ENCODE data around the gene LAMTOR2.
"Not testable (repeated sequence)": the region's sequence is repeated elsewhere in the genome, so short reads cannot be mapped to it uniquely, and the experiment has no call there.

LAMTOR2 gene

DNA sequence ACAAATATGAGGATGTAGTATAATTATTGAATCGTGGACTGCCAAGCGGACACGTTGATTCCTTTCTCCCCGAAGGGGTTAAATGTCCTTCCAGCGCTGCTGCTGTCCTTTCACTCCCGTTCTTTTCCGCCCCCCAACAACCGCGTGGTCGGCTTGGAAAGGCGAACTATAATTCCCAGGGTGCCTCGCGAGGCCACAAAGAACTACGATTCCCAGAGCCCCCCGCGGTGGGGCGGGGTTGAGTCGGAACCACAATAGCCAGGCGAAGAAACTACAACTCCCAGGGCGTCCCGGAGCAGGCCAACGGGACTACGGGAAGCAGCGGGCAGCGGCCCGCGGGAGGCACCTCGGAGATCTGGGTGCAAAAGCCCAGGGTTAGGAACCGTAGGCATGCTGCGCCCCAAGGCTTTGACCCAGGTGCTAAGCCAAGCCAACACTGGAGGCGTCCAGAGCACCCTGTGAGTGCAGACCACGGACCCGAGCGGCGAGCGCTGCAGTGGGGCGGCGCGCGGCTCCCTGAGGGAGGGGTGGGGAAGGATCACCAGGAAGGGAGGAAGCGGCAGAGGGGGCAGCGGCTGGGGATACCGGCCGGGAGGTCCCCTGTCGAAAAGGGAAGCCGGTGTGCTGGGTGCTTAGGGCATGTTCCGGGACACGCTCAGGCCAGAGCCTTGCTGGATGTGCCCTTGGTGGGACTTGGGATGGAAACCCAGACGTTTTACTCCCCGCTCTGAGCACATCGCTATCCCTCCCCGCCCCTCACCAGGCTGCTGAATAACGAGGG is at the start of gene LAMTOR2:
Gene LAMTOR2 (plus strand): TSS at position 283 of the 781 bp plus-strand sequence. CDS start 108 bp downstream, at position 391.
- DNase-seq: peak; percentile 90

DNA sequence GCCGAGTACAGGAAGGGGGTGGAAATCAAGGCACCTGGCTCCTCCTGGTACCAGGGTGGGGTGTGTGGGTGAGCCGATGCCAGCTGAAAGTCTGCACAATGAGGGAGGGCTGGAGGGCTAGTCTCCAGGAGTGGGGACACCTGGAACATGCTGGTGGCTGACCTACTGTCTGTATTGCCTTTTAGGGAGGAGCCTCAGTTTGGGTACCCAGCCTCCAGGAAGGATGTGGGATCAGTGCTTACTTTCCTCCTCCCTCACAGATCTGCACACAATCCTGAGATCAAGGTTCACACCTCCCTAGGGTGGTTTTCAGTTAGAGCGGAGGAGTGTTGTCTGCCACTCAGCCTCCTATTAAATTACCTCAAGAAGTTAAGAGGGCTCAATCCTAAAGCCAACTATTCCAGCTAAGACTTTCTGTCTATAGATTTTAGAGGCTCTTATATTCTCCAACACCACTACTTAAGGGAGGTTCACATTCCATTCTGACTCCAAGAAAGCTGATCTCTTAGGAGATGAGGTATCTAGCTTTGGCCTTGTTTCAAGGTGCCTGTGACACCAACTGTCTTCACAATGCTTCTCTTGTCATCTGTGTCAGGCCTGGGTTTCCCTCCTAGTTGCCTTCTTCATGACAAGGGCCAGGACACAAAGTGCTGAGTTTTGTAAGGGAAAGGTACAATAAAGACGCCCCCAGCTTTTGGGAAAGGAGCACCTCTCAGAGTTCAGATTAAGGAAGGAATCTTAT is 49.6 kb upstream of the LAMTOR2 start:
- DNase-seq: no peak

DNA sequence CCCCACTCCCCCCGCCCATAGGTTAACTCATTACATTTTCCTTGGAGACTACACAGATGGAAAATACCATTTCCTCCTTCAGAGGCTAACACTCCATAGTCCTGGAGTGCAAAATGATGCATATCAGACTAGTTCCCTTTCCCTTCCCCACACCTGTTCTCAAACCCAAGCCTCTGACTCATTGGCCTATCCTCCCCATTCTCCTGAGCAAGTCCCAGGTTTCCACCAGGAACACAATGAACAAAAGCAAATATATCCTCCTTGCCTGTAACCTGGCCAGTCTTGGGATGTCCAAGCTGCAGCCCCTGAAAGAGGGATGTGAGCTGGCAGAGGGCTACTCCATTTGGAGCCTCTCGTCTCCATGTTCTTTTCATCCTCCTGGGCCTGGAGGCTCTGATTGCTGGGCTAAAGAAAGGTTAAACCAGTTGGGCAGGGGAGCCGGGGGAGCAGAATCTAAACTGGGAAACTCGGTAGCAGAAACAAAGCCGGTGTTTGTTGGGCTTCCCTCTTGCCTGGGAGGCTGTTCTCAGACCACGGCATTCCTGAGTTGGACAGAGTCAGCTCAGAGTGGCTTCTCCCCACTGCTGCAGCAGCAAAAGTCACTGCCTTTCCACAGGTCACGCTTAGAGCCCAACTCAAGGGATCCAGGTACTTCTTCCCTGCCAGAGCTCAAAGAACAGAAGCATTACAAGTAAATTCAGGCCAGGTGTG is 47.8 kb upstream of the LAMTOR2 start:
- DNase-seq: no peak

DNA sequence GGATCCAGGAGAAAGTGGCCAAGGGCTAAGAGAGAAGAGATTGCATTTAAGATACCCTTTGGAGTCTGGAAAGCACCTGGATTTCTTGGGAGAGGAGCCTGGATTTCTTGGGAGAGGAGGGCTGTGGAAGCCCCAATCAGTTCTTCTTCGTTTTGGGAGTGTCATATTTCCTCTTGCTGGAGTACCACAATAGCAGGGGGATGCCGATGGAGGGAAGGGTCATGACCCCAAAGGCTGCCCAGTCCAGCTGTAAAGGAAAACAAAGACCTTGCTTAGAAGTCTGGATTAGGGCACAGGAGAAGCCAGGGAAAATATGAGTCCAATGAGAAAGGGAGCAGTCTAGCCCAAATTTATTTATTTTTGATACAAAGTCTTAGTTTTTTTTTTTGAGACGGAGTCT is 45.2 kb upstream of the LAMTOR2 start:
- no peak for DNase-seq

DNA sequence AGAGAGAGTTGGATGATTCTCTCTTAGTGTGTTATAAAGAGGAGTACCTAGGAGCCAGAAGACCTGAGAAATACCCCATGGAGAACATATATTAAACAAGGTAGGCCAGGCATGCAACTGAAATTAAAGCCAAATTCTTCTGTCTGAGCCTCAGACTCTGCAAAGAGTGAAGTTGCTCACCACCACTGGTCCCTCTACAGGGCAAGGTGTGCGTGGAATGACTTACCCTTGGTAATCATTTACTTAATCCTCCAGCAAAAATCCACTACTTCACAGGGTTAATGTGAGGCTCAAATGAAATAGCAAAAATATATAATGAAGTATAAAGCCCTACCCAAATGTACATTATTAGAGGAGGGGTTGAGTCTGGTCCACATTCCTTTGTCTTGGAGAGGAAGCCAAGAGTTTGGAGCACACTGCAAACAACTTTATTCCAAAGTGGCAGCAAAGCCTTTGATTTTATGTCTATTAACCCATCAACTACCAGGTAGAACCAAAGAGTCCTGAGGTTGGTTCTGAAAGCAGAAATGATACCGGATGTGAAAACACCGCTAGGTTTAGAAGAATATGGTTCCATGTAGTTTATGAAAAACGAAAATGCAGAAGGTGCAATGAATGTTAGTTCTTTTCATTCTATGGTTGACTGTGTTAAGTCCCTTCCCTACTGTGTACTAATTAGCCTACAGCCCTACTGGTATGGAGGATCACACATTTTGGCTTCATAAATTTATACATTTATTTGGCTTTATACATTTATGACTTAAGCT is 42.3 kb upstream of the LAMTOR2 start:
- no peak for DNase-seq

DNA sequence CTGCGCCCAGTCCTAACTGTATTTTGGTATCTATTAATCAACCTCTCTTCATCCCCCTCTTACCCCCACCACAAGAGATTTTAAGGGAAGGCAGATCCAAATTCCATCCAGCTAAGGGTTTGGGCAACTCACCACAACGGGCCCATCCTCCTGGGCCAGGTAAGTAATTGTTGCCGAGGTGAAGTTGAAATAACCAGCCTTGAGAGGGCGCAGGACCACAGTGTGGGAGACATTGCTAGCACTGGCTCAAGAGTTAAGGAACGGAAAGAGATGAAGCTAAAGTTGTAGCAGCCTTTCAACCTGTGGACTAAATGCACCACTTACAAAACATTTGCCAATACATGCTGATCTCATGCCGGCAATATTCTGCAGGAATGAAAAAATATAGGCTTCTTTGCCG is 39.8 kb upstream of the LAMTOR2 start:
- no peak for DNase-seq

DNA sequence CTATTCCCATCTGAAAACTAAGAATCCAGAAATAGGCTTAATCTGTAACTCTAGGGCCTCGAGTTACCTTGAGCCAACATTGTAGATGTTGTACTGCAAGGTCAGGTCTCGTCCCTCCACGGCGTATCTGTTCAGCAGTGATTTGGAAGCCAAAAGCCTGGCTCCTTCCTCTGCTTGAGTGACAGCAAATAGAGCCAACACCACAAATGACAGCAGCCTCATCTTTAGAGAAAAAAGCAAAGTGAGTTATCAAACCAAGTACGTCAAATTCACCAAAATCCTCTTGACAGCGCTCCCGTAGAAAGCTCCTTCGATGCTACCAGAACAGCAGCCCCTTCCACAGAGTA is 34.7 kb upstream of the LAMTOR2 start:
- DNase-seq: no peak

DNA sequence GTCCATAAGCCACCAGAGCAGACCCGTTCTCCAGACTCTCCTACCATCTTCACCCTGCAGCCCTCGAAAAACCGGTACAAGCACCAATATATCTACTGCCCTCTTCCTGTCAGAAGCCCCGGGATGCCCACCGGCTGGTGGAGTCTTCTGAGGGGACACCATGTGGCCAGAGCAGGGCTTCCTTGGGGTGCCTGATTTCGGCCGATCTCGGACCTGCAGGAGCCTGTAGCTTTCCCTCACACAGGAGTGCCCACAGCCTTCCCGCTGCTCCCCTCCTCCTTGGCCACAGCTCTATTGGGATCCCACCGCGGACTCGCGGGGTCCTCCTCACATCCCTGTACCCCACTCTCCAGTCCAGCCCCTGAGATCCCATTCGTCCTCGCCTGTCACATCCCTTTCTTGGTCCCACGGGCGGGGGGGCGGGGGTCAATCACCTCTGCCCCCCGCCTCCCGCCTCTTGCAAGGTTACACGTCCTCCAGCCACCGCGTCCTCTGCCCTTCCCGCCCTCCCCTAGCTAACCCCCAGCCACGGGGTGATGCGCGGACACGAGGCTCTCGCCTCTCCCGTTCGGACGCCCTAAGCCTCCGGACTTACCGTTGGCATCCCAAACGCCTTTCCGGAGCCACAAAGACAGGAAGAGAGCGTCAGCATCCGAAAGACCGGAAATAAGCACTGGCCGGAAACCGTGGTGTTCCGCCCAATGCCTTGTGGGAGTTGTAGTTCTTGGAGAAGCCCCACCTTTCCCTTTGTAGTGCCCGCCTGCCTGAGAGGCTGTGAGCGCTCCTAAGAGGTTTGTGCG is 34.1 kb upstream of the LAMTOR2 start, which contains the start of gene SSR2:
Gene SSR2 (minus strand): TSS at position 659 of the 800 bp plus-strand sequence. CDS start 784 bp downstream, outside the sequence.
- DNase-seq: peak; percentile 43

DNA sequence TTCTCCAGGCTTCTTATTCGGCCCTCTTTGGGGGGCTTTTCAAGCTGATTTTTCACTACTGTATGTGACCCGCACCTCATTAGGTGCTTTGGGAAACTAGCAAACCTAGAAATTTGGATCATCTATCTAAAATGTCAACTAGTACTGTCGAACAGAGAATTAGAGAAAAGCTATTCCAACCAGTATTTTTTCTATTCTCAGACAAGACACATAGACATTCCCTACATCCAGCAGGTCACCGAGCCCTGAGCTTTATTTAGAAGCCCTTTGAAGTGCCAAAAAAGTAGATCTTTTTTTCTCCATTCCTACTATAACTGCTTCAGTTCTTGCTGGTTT is 33.5 kb upstream of the LAMTOR2 start:
- DNase-seq: no peak

DNA sequence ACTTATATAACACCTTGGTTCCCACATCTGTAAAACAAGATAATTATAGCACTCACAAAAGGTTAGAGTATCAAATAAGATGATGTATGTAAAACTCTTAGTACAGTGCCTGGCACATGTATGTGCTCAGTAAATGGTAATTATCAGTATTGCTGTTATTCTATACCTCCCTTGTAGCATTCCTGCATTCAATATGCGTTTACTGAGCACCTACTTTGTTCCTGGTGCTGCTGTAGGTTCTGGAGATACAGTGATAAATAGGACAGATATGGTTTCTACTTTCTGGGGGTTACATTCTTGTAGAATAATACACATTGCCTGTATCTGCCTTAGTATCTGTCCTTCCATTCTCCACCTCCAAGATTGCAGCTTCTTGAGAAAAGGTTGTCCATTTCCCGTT is 32.6 kb upstream of the LAMTOR2 start:
- no peak for DNase-seq

DNA sequence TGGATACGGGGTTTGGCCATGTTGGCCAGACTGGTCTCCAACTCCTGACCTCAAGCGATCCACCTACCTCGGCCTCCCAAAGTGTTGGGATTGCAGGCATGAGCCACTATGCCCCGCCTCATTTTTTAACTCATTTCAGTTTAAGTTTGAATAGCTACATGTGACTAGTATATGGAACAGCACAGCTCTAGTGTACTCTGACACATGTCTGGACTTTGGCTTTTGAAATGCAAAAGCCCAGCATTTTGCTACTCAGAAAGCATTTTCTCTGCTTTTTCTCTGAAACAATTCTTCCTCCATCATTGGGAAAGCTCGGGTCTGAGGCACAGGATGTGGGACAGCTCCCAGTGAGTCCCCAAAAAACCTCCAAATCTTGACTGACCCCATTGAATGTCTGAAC is 29.8 kb upstream of the LAMTOR2 start:
- DNase-seq: no peak

DNA sequence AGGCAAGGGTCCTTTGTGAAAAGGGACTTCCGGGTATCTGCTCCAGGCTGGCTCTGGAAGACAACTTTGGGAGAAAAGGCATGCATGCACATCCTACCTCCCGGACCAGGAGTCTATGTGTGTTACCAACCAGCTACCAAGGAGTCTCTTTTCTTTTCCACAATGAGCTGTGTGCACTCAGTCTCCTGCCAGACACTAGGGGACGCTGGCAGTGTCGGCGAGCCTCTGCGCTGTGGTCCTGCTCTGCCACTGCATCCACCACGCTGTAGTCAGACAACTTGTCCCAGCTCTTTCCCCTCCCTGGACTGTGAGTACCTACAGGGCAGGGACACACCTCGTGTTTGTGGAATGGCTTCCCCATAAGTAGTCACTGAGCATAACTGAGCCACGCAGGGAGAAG is 28.7 kb upstream of the LAMTOR2 start:
- no peak for DNase-seq

DNA sequence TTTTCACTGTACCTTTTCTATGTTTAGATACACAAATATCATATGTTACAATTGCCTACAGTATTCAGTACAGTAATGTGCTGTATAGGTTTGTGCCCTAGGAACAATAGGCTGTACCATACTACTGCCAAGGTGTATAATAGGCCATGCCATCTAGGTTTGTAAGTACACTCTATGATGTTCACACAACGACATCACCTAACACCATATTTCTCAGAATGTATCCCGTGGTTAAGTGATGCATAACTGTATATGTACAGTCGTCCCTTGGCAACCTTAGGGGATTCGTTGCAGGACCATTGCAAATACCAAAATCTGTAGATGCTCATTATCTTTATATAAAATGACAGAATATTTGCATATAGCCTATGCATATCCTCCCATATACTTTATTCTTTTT is 28.0 kb upstream of the LAMTOR2 start:
- DNase-seq: no peak

DNA sequence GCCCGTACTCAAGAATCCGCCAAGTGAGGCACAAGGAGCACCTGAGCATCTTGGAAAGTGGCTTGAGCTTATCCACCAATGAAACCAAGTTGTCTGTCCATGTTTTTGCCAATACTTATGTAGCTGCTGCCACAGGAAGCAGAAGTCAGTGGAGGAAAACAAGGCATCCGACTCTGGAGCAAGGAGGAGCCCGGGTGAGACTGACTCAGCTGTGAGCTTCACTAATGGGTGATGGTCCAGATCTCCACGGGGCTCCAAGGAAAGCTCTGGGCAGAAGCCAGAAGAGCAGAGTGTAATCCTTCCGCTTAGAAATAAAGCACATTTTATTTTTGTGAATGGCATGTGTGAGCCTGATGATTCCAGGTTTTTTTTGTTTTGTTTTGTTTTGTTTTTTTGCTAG is 21.6 kb upstream of the LAMTOR2 start:
- no peak for DNase-seq

DNA sequence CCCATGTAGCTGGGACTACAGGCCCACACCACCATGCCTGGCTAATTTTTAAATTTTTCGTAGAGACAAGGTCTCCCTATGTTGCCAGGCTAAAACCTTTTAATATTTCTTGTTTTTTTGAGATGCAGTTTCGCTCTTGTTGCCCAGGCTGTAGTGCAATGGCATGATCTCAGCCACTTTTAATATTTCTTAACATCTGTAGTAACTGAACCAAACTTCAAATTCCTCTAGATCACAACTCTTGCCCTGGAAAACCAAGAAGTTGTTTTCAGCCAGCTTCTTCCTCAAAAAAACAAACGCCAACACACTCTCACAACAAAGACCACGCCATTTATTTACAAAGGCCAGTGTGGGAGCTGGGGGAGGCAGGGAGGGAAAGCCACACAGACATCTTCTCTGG is 19.6 kb upstream of the LAMTOR2 start:
- DNase-seq: not testable (repeated sequence)

DNA sequence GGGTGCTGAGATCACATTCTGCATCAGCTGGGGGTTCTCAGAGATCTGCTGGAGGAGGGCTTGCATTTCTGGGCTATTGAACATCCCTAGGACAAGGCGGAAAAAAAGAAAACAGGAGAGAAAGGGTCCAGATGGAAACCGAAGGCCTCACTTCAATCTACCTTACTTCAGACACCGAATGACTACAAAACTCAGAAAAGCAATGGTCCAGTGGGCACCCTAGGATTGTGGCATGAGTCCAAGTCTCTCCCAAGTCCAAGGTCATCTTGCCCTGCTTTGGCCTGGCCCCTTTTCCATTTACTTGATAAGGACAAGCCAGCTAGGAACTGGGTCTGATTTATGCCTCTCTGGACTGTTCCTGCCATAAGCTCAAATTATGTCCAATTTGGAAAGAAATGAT is 11.8 kb upstream of the LAMTOR2 start:
- no peak for DNase-seq

DNA sequence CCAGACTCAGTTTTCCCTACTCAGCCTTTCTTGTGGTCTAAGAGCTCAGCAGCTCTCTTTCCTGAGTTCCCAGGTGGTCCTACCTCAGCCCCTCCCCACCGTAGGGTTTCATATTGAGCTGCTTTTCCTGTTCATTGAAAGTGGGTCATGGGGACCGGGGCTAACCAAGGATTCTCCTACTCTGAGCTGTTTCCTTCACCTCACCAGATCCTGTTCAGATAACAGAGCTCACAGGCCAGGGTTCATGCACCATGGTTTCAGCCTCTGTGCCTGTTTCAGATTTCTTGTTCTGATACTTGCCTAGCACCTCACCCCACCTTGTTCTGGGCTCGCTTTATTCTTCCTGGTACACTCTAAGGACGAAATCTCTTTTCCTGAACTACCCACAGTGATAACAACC is 9.5 kb upstream of the LAMTOR2 start:
- no peak for DNase-seq

DNA sequence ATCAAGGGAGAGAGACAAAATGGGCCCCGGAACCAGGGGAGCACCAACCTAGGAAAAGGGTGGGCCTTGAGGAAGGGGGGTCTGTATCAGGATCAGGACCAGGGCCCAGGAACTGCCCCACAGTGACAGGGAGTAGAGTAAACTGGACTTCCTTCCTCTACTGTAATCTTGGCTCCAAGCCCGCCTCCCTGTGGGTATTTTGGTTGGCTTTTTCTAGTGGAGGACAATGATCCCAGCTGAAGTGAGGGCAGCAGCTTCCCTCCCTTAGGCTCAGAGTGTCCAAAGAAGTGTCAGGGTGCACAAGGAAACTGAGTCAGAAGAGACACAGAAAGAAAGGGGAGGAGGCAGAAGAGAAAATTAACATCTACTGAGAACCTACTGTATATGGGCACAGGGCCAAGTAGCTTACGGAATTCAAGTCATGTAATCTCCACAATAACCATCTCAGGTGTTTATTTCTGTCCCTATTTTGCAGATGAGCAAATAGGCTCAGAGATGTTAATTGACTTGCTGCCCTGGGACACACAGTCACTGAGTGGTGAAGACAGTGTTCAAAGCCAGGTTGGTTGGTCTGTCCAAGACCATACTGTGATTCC is 5.8 kb upstream of the LAMTOR2 start:
- no peak for DNase-seq

DNA sequence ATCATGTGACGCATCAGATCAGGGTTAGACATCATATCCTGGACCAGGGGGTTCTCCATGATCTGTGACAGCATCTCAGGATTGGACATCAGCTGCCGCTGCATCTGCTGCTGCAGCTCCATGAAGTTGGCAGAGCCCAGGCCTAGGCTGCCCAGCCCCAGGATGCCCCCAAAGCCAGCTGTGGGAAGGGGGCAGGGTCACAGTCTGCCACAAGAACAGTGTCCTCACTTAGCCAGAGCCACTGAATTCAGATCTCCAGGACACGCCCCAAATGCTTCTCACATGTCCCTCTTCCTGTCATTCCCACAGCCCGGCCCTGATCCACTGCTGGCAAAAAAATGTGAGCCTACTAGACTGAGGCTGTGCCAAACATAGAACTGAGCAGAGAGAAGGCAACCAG is 4.2 kb upstream of the LAMTOR2 start:
- DNase-seq: no peak

DNA sequence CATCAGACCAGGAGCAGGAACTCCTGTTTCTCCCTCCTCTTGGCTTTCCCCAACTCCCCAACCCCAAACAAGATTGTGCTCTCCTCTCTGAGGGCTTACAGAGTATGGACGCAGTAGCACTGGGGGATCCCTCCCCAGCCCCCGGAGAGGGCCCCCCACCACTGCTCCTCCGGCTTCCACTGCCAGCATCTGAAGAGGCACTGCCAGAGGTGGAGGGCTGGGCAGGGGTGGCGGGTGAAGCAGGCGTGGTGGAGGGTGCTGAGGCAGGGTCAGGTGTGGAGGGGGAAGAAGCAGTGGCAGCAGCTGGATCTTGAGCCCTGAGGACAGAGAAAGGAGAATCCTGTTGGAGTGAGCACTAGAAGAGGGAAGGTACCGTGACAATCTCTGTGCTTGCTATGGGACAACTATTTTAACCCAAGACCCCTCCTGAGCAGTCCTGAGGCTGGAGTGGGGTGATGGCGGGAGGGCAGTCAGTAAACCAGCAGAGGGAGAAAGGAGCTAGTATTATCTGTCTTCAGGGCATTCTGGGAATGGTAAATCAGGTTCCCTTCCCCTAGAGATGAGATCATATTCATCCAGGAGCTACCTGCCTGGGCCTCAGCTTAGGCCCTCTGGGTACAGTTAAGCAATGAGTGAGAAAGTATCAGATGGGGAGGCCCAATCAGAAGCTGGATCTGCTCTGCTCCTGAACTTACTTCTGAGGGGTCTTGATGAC is 3.4 kb upstream of the LAMTOR2 start:
- no peak for DNase-seq

All from GOT3 (cell line).